Gastroesophageal sphincter (tissue), 4 donors: ENCODE results near the gene C6orf15. TPM values are rescaled to one million over a fixed set of nuclear protein-coding genes. Genes with fewer than 3 reads are reported as not detected.

Source experiments
- ATAC-seq: fragments of 150-250 bp; one replicate; pipeline ENCODE4 v1.9.1; 2016; ENCODE audit warnings: mild to moderate bottlenecking, moderate library complexity
- H3K27ac ChIP-seq, 4 donors: fragments of 200-600 bp; sonication (generic) in 3 of 4; 1 replicate in 3 of 4; 2 replicates in 1 of 4; pipeline ENCODE4 v1.5.1; 2016 to 2019
- H3K27me3 ChIP-seq: fragments of 200-600 bp; sonication (generic); one replicate; pipeline ENCODE4 v1.5.1; 2019
- H3K36me3 ChIP-seq, 2 donors: fragments of 200-600 bp; sonication (generic); one replicate each; pipeline ENCODE4 v1.5.1; 2019; ENCODE audit warnings: control low read depth in 1 of 2
- H3K4me1 ChIP-seq, 3 donors: fragments of 200-600 bp; sonication (generic); 1 replicate in 2 of 3; 2 replicates in 1 of 3; pipeline ENCODE4 v1.5.1; 2016 to 2019; ENCODE audit warnings: control low read depth in 2 of 3
- H3K4me3 ChIP-seq, 2 donors: fragments of 200-600 bp; sonication (generic); one replicate each; pipeline ENCODE4 v1.5.1; 2019; ENCODE audit warnings: mild to moderate bottlenecking in 1 of 2, moderate library complexity in 1 of 2
- H3K9me3 ChIP-seq, 3 donors: fragments of 200-600 bp; sonication (generic); one replicate each; pipeline ENCODE4 v1.5.1; 2017 to 2019; ENCODE audit warnings: control low read depth in 2 of 3
- CTCF ChIP-seq, 4 experiments: fragments of 200-600 bp in 2 of 4; fragments of 450-650 bp in 2 of 4; sonication (generic) in 1 of 4; IDR thresholded peaks; one replicate each; pipeline ENCODE4 v1.5.1; 2017 to 2019; ENCODE audit warnings: antibody characterized with exemption in 4 of 4, mild to moderate bottlenecking in 2 of 4, moderate library complexity in 2 of 4
- EP300 ChIP-seq: sonication (generic); formaldehyde crosslinking; IDR thresholded peaks from one replicate; pipeline ENCODE4 v1.6.1; 2017; ENCODE audit warnings: antibody characterized with exemption, mild to moderate bottlenecking
- POLR2A ChIP-seq, 2 donors: fragments of 450-650 bp; IDR thresholded peaks; one replicate each; pipeline ENCODE4 v1.6.1; 2017; ENCODE audit warnings: antibody characterized with exemption in 2 of 2, mild to moderate bottlenecking in 2 of 2, moderate library complexity in 1 of 2
- POLR2AphosphoS5 ChIP-seq: sonication (generic); formaldehyde crosslinking; IDR thresholded peaks from one replicate; pipeline ENCODE4 v1.6.1; 2017; ENCODE audit warnings: antibody characterized with exemption
- WGBS, 2 donors: methylation state at CpG; one replicate each; pipeline ENCODE4 v1.1.5; 2018; ENCODE audit warnings: low coverage in 1 of 2; 5-methylcytosine and 5-hydroxymethylcytosine counted together
- total RNA-seq, 4 donors: library from RNA; depleted of rRNA; stranded (reverse); fragments of >200 nt; gene quantifications; one replicate each; pipeline ENCODE4 v1.1.0, GENCODE V29; 2016

The C6orf15 gene
- total RNA-seq, 4 donors from 2014 or later, result not detected

DNA sequence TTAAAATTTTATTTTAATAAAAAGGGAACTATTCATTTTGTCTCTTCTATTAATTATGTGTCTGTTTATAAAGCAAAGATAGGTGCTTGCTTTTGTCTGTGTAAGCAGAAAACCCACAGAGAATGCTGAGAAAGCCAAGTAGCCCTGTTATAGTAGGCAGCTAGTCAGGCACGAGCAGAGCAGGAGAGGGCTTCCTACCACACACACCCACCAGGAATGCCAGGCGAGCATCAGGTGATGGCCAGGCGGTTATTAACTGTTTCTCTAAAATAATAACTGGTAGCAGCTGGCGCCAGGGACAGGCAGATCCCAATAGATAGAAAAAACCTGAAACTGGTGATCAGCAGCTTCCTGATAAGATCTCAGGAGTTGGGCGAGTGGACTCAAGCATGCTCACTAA, 15.7 kb downstream of the C6orf15 start:
- peaks cover 0 to 8% (median 0%) of the 10 kb centered on the region in 3 donors for H3K4me1 ChIP-seq
- H3K27ac ChIP-seq, result no peak overlapping the region
- H3K4me3 ChIP-seq, result no peak overlapping the region
- H3K9me3 ChIP-seq, result no peaks in the 10 kb centered on the region
- ATAC-seq, result no peak
- no peaks in the 10 kb centered on the region for H3K36me3 ChIP-seq
- TF ChIP-seq POLR2A (IDR thresholded peaks at IDR 0.05), result no peak
- no peak for TF ChIP-seq POLR2AphosphoS5
- TF ChIP-seq CTCF (IDR thresholded peaks at IDR 0.05), result no peak
- no peak for TF ChIP-seq EP300
- WGBS, 2 donors, result 46 to 66% methylated on average over 3 to 5 of the region's 5 CpGs
- no peaks in the 10 kb centered on the region for H3K27me3 ChIP-seq

DNA sequence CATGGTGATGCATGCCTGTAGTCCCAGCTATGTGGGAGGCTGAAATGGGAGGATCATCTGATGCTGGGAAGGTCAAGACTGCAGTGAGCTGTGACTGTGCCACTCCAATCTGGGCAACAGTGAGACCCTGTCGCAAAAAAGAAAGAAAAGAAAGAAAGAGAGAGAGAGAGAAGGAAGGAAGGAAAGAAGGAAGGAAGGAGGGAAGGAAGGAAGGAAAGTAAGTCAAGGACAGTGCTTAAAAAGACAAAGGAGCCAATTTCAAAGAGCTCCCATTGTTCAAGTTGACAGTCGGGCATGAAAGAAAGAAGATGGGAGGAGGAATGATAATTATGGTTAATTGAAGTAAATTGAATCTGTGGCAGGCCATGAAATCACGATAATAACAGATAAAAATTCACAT, 16.2 kb downstream of the C6orf15 start:
- H3K9me3 ChIP-seq, result no peaks in the 10 kb centered on the region
- 63 to 83% methylated on average over 3 of the region's 3 CpGs for WGBS, 2 donors
- H3K36me3 ChIP-seq, result no peaks in the 10 kb centered on the region
- H3K27me3 ChIP-seq, result no peaks in the 10 kb centered on the region
- no peak overlapping the region for H3K27ac ChIP-seq
- no peak for TF ChIP-seq EP300
- TF ChIP-seq POLR2A (IDR thresholded peaks at IDR 0.05), result no peak
- TF ChIP-seq CTCF (IDR thresholded peaks at IDR 0.05), result no peak
- no peak for TF ChIP-seq POLR2AphosphoS5
- peaks cover 0 to 8% (median 0%) of the 10 kb centered on the region in 3 donors for H3K4me1 ChIP-seq
- ATAC-seq, result no peak
- no peak overlapping the region for H3K4me3 ChIP-seq

- 41 to 92% methylated on average over 2 to 3 of the region's 3 CpGs for WGBS, 2 donors
- no peaks in the 10 kb centered on the region for H3K36me3 ChIP-seq
- TF ChIP-seq POLR2AphosphoS5 (no peak), CTCF (IDR thresholded peaks at IDR 0.05) (no peak), POLR2A (IDR thresholded peaks at IDR 0.05) (no peak), EP300 (no peak)
- H3K4me1 ChIP-seq, result peaks cover 0 to 8% (median 0%) of the 10 kb centered on the region in 3 donors
- ATAC-seq, result no peak
- H3K9me3 ChIP-seq, result no peaks in the 10 kb centered on the region
- H3K27me3 ChIP-seq, result no peaks in the 10 kb centered on the region
- no peak overlapping the region for H3K27ac ChIP-seq
- no peak overlapping the region for H3K4me3 ChIP-seq
Measured at GRCh38 chr6:31094389-31094881, 17.9 kb downstream of the C6orf15 start.

DNA sequence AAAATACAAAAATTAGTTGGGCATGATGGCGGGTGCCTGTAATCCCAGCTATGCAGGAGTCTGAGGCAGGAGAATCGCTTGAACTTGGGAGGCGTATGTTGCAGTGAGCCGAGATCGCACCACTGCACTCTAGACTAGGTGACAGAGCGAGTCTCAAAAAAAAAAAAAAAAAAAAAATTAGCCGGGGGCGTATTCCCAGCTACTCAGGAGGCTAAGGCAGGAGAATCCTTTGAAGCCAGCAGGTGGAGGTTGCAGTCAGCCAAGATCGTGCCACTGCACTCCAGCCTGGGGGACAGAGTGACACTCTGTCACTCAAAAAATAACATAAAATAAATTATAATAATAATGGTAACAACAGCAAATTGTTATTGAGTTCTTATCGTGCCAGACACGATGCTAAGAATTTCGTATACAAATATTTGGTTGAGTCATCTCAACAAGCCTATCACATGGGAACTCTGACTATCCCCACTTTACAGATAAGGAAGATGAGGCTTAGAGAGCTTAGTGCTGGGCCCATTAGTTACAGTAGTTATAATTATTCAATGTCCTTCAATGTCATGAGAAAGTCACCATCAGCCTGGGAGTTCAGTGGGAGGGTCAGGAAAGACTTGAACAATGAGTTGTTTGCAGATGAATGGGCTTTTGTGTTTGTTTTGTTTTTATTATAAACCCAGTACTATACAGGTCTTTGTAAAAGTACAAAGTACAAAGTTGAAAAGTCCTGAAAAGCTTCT, 19.4 kb downstream of the C6orf15 start:
- 63 to 67% methylated on average over 4 to 5 of the region's 12 CpGs for WGBS, 2 donors
- no peak for TF ChIP-seq POLR2AphosphoS5
- TF ChIP-seq CTCF (IDR thresholded peaks at IDR 0.05), result no peak
- no peak for TF ChIP-seq POLR2A (IDR thresholded peaks at IDR 0.05)
- no peak for TF ChIP-seq EP300
- Histone ChIP-seq H3K36me3 (no peaks in the 10 kb centered on the region), H3K4me3 (no peak overlapping the region), H3K9me3 (no peaks in the 10 kb centered on the region), H3K27me3 (no peaks in the 10 kb centered on the region), H3K4me1 (peaks cover 0 to 8% (median 0%) of the 10 kb centered on the region in 3 donors), H3K27ac (no peak overlapping the region)
- no peak for ATAC-seq

DNA sequence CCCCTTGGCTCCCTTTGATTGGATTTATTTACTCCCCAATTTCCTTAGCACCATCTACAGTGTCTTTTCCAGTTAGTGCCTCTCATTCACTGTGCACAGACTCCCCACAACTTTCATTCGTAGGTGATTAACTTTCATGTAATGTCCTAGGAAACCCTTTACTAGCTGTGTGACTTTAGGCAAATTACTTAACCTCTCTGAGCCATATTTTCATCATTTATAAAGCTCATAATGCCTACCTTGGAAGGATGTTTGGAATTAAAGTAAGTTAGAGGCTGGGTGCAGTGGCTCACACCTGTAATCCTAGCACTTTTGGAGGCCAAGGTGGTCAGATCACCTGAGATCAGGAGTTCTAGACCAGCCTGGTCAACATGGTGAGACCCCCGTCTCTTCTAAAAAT, 20.1 kb downstream of the C6orf15 start:
- no peak for TF ChIP-seq POLR2AphosphoS5
- TF ChIP-seq POLR2A (IDR thresholded peaks at IDR 0.05), result no peak
- no peak for TF ChIP-seq CTCF (IDR thresholded peaks at IDR 0.05)
- TF ChIP-seq EP300, result no peak

More for the DNA sequence above, 20.1 kb downstream of the C6orf15 start:
- Histone ChIP-seq H3K36me3 (no peaks in the 10 kb centered on the region), H3K4me3 (no peak overlapping the region), H3K27me3 (no peaks in the 10 kb centered on the region), H3K27ac (no peak overlapping the region), H3K9me3 (no peaks in the 10 kb centered on the region), H3K4me1 (peaks cover 0 to 13% (median 1%) of the 10 kb centered on the region in 3 donors)
- WGBS, 2 donors, result 89 to 100% methylated on average over 1 to 2 of the region's 2 CpGs
- ATAC-seq, result no peak
